ENCODE data around the gene TCF7L1.

TCF7L1 gene

GRCh38 chr2:85221067-85221691 lies 88.0 kb downstream of the TCF7L1 start:
- TF ChIP-seq POLR2A (IDR thresholded peaks at IDR 0.05; ENCODE audit: low read length) = no peak
- no peak for TF ChIP-seq GATA1 (IDR thresholded peaks at IDR 0.05; ENCODE audit: low read depth, low read length)
- no peak for DNase-seq

- no peak for DNase-seq
- TF ChIP-seq GATA1 (IDR thresholded peaks at IDR 0.05; ENCODE audit: low read depth, low read length) = no peak
These were observed 89.6 kb downstream of the TCF7L1 start for GRCh38 chr2:85222792-85223191.

DNA sequence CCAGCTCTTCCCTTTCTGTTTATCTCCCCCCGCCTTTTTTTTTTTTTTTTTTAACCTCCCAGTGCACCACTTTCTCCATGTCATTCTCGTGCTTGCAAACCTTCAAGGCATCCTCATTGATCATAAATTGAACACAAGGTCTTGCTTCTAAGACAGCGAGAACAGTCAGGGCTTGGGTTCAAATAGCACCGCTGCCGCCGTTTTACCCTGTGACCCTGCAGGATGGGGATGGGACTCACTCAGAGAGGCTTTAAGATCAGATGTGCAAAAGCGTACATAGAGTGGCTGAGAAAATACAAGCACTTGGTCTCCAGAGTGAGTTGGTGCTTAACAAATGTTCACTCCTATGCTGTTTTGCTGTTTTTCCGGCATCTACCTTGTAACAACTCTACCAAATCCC lies 93.6 kb downstream of the TCF7L1 start:
- TF ChIP-seq GATA1 (IDR thresholded peaks at IDR 0.05; ENCODE audit: low read depth, low read length) (no peak), POLR2A (IDR thresholded peaks at IDR 0.05; ENCODE audit: low read length) (no peak)

DNA sequence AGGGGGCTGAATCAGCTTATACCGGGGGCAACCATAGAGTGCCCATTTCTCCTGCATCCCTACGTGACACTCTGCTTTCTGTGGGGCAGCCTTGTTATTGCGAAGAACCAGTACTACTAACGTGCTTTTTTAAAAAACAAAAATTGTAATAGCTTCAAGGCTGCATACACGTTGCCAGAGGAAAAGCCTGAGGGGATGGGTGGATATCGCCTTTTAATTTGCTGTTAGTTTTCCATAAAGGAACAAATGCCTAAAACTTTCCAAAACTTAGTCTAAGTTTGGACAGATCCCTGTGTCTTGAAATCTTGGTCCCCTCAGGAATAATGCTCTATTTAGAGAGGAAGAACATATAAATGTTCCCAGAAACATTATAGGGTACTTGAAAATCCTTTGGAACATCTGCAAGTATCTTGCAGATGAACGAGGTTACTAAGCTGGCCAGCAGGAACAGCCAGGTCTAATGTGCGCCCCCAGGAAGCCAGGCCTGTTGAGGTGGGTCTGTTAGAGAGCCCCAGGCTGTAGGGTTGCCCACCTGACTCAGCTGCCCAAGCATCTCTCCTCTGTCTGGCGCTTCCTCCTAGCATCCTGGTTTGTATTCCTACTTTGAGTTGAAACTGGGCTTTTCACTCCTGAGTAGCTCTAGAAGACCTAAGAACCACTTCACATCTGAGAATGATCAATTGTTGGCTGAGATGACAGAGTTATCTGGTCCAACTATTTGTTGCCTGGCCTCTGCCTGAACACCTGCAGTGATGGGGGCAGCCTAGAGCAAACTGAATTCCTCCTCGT lies 97.7 kb downstream of the TCF7L1 start:
- DNase-seq = no peak
- no peak for TF ChIP-seq POLR2A (IDR thresholded peaks at IDR 0.05; ENCODE audit: low read length)
- no peak for TF ChIP-seq GATA1 (IDR thresholded peaks at IDR 0.05; ENCODE audit: low read depth, low read length)

More for the DNA sequence above, 93.6 kb downstream of the TCF7L1 start:
- DNase-seq = no peak

- TF ChIP-seq GATA1 (IDR thresholded peaks at IDR 0.05; ENCODE audit: low read depth, low read length) (no peak), POLR2A (IDR thresholded peaks at IDR 0.05; ENCODE audit: low read length) (no peak)
These were observed 98.2 kb downstream of the TCF7L1 start for GRCh38 chr2:85231468-85231805.

DNA sequence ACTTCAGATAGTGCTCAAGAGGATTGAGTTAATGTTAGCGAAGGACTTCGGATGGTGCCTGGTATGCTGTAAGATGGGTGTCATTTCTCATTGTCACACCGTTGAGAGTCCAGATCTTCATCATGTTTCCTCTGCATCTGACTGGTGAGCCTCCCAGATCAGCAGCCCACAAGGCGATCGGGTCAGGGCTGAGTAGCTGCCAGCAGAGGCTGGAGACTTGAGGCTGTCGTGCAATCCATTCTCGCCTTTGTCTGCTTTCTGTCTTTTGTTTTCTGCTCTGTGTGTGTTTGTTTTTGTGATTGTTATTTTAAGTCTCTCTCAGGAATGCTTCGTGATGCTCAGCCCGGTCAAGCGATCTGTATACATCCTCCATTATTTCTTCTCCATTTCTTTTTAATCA lies 98.8 kb downstream of the TCF7L1 start:
- DNase-seq = no peak
- TF ChIP-seq POLR2A (IDR thresholded peaks at IDR 0.05; ENCODE audit: low read length) = no peak
- no peak for TF ChIP-seq GATA1 (IDR thresholded peaks at IDR 0.05; ENCODE audit: low read depth, low read length)

More at GRCh38 chr2:85231468-85231805, 98.2 kb downstream of the TCF7L1 start:
- no peak for DNase-seq

DNA sequence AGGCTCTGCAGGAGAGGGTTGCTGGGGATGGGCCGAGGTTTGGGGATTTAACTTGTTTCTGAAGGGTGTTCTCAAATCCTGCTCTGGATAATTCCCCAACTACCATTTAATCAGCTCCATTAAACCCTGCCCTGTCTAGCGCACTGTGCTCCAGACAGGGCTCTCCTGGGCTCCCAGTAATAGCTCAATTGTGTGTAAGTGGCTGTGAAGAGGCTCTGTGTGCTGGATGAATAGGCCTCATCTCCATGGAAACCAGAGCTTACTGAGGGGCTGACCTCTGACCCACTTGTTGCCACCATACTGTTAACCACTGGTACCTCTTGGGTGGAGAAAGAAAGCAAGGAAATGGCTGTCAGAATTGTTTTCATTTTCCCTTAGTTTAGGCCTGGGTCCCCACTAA lies 101.7 kb downstream of the TCF7L1 start:
- no peak for TF ChIP-seq POLR2A (IDR thresholded peaks at IDR 0.05; ENCODE audit: low read length)
- TF ChIP-seq GATA1 (IDR thresholded peaks at IDR 0.05; ENCODE audit: low read depth, low read length) = no peak
- DNase-seq = no peak

DNA sequence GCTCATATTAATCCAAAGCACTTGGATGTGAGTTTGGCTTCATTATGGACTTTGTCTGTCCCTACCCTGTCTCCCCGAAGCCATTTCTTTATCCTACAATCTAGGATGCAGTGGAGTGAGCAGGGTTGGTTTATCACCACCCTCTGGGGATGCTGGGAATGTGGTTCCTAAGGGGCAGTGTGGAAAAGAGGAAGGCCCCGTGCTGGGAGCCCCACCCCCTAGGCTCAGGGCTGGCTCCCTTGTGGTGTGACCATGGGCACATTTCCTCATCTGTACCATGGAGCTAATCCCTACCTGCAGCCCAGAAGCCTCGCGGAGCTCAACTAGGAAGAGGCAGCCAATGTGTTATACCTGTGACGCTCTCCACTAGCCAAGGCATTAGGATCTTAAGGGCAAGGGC lies 102.1 kb downstream of the TCF7L1 start:
- TF ChIP-seq GATA1 (IDR thresholded peaks at IDR 0.05; ENCODE audit: low read depth, low read length) = no peak
- no peak for TF ChIP-seq POLR2A (IDR thresholded peaks at IDR 0.05; ENCODE audit: low read length)
- no peak for DNase-seq

- no peak for DNase-seq
- TF ChIP-seq GATA1 (IDR thresholded peaks at IDR 0.05; ENCODE audit: low read depth, low read length) = no peak
- no peak for TF ChIP-seq POLR2A (IDR thresholded peaks at IDR 0.05; ENCODE audit: low read length)
These were observed 102.9 kb downstream of the TCF7L1 start for GRCh38 chr2:85236084-85236483.

DNA sequence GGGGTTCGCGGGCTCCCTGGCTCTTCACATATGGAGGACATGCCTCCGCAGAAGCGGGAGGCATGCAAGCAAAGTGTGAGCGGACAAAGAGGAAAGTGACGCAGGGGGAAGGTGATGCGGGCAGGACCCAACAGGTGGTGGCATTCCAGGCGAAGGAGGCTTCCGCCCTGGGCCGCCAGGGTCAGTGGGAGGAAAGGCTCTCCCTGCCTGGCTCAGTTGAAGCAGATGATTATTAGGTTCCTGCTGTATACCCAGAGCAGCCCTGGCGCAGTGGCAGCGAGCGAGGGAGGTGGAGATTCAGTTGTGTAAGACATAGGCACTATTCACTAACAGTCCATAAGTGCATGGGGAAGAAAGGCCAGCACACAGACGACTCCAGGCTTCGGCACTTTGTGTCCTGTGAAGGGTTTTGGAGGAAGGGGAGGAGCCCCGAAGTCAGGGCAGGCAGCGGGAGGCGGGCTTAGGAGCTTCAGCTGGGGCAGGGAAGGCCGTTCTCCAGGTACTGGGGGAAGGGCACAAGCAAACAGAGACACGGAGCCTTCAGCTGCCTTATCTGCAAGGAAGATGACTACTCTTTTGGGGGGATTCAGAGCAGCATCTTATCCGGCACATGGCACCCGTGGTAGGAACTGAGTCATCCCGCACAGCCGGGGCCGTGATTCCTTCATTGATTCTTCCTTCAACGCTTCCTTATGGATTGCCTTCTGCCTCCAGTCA lies 104.8 kb downstream of the TCF7L1 start:
- TF ChIP-seq GATA1 (IDR thresholded peaks at IDR 0.05; ENCODE audit: low read depth, low read length) (no peak), POLR2A (IDR thresholded peaks at IDR 0.05; ENCODE audit: low read length) (no peak)
- no peak for DNase-seq

GRCh38 chr2:85238607-85239006 lies 105.4 kb downstream of the TCF7L1 start:
- TF ChIP-seq POLR2A (IDR thresholded peaks at IDR 0.05; ENCODE audit: low read length) = no peak
- no peak for TF ChIP-seq GATA1 (IDR thresholded peaks at IDR 0.05; ENCODE audit: low read depth, low read length)

GRCh38 chr2:85239102-85239501 lies 105.9 kb downstream of the TCF7L1 start:
- no peak for TF ChIP-seq GATA1 (IDR thresholded peaks at IDR 0.05; ENCODE audit: low read depth, low read length)
- no peak for TF ChIP-seq POLR2A (IDR thresholded peaks at IDR 0.05; ENCODE audit: low read length)
- DNase-seq = no peak

More at GRCh38 chr2:85238607-85239006, 105.4 kb downstream of the TCF7L1 start:
- DNase-seq = no peak

- no peak for DNase-seq
- TF ChIP-seq POLR2A (IDR thresholded peaks at IDR 0.05; ENCODE audit: low read length) = no peak
- TF ChIP-seq GATA1 (IDR thresholded peaks at IDR 0.05; ENCODE audit: low read depth, low read length) = no peak
These were observed 106.9 kb downstream of the TCF7L1 start for GRCh38 chr2:85240055-85240454.

- DNase-seq = no peak
- no peak for TF ChIP-seq POLR2A (IDR thresholded peaks at IDR 0.05; ENCODE audit: low read length)
- TF ChIP-seq GATA1 (IDR thresholded peaks at IDR 0.05; ENCODE audit: low read depth, low read length) = no peak
These were observed 109.1 kb downstream of the TCF7L1 start for GRCh38 chr2:85242321-85242720.

Data from erythroblast (primary cell).